ENCODE results near the gene SAMD13.

Gene SAMD13

DNA sequence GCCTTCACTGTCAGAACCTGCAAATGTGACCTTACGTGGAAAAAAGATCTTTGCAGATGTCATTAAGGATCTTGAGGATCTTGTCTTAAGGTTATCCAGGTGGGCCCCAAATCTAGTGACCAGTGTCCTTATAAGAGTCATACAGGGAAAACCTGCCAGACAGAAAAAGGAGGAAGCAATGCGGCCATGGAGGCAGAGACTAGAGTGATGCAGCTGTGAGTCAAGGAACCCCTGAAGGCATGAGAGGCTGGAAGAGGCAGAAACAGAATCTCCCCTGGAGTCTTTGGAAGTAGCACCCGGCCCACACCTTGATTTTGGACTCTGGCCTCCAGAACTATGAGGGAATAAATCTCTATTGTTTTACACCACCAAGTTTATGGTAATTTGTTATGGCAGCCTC, 60.3 kb downstream of the SAMD13 start:
- Histone ChIP-seq H3K27me3 (ENCODE audit: insufficient read depth, poor library complexity, severe bottlenecking) (no peaks in the 10 kb centered on the region), H3K27ac (replicated peaks) (no peak overlapping the region), H3K4me3 (replicated peaks; ENCODE audit: insufficient read depth, low read length) (no peak overlapping the region)
- TF ChIP-seq, protein P1, sequence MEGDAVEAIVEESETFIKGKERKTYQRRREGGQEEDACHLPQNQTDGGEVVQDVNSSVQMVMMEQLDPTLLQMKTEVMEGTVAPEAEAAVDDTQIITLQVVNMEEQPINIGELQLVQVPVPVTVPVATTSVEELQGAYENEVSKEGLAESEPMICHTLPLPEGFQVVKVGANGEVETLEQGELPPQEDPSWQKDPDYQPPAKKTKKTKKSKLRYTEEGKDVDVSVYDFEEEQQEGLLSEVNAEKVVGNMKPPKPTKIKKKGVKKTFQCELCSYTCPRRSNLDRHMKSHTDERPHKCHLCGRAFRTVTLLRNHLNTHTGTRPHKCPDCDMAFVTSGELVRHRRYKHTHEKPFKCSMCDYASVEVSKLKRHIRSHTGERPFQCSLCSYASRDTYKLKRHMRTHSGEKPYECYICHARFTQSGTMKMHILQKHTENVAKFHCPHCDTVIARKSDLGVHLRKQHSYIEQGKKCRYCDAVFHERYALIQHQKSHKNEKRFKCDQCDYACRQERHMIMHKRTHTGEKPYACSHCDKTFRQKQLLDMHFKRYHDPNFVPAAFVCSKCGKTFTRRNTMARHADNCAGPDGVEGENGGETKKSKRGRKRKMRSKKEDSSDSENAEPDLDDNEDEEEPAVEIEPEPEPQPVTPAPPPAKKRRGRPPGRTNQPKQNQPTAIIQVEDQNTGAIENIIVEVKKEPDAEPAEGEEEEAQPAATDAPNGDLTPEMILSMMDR (IDR thresholded peaks at IDR 0.05; ENCODE audit: insufficient read depth, low read length), result no peak
- no peak for TF ChIP-seq GABPA (IDR thresholded peaks at IDR 0.05; ENCODE audit: low read depth)
- no peak for TF ChIP-seq REST (IDR thresholded peaks at IDR 0.05; ENCODE audit: insufficient replicate concordance, low read depth)
- no peak for TF ChIP-seq POLR2AphosphoS5 (IDR thresholded peaks at IDR 0.05; ENCODE audit: low read depth)
- no peak for TF ChIP-seq SPI1 (IDR thresholded peaks at IDR 0.05; ENCODE audit: borderline replicate concordance, low read depth)
- DNase-seq (ENCODE audit: low read depth in 1 of 2, low spot score in 1 of 2), result no peak

DNA sequence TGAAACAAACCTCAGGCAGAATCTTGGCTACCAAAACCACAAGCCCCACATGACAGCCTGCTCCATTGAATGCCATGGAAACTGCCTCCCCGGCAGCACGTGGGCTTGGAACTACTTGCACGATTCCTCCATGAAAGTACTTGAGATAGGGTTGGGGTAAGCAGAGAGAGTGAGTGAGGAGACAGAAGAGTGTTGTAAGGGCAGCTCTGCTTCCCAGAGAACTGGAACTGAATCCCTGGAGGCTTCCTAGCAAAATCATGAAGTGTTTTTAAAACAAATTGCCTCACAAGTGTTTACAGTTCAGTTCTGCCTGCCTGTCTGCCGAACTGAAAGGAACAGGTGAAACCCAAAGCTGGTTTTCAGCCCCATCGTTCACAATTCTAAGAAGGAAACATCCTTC, 61.5 kb downstream of the SAMD13 start:
- H3K27me3 ChIP-seq (ENCODE audit: insufficient read depth, poor library complexity, severe bottlenecking), result no peaks in the 10 kb centered on the region
- H3K27ac ChIP-seq (replicated peaks), result no peak overlapping the region
- DNase-seq (ENCODE audit: low read depth in 1 of 2, low spot score in 1 of 2), result no peak
- H3K4me3 ChIP-seq (replicated peaks; ENCODE audit: insufficient read depth, low read length), result no peak overlapping the region
- TF ChIP-seq, protein P1 (IDR thresholded peaks at IDR 0.05; ENCODE audit: insufficient read depth, low read length), result no peak
- TF ChIP-seq REST (IDR thresholded peaks at IDR 0.05; ENCODE audit: insufficient replicate concordance, low read depth), result no peak
- no peak for TF ChIP-seq POLR2AphosphoS5 (IDR thresholded peaks at IDR 0.05; ENCODE audit: low read depth)
- no peak for TF ChIP-seq GABPA (IDR thresholded peaks at IDR 0.05; ENCODE audit: low read depth)
- TF ChIP-seq SPI1 (IDR thresholded peaks at IDR 0.05; ENCODE audit: borderline replicate concordance, low read depth), result no peak

DNA sequence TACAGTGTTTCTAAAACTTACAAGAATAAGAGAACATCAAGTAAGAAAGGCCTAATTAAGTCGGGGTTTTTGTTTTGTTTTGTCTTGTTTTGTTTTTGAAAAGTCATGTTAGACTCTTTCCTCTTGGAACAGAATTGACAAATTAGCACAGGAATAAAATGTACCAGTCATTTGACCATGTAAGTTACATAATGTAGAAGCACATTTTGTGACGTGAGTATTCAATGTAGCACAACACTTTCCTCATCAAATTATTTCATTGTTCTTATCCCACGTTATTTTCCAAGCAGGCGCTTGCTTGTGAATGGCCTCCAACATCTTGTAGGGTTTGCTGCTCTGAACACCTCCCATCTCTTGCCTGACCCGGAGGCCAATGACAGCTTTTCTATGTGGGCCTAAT, 62.1 kb downstream of the SAMD13 start:
- TF ChIP-seq, protein P1 (IDR thresholded peaks at IDR 0.05; ENCODE audit: insufficient read depth, low read length), result no peak
- TF ChIP-seq SPI1 (IDR thresholded peaks at IDR 0.05; ENCODE audit: borderline replicate concordance, low read depth), result no peak
- TF ChIP-seq GABPA (IDR thresholded peaks at IDR 0.05; ENCODE audit: low read depth), result no peak
- TF ChIP-seq REST (IDR thresholded peaks at IDR 0.05; ENCODE audit: insufficient replicate concordance, low read depth), result no peak
- no peak for TF ChIP-seq POLR2AphosphoS5 (IDR thresholded peaks at IDR 0.05; ENCODE audit: low read depth)
- Histone ChIP-seq H3K27me3 (ENCODE audit: insufficient read depth, poor library complexity, severe bottlenecking) (no peaks in the 10 kb centered on the region), H3K27ac (replicated peaks) (no peak overlapping the region), H3K4me3 (replicated peaks; ENCODE audit: insufficient read depth, low read length) (no peak overlapping the region)
- DNase-seq (ENCODE audit: low read depth in 1 of 2, low spot score in 1 of 2), result no peak
